Panc1 (cell line): ENCODE data around the gene ATF3. TPM values are rescaled to one million over a fixed set of nuclear protein-coding genes. Genes with fewer than 3 reads are reported as not detected.

Experiments used
- ATAC-seq: fragments of 200-7000 bp; cut with Tn5 transposase; 2 replicates; pipeline ENCODE4 v1.9.1; 2020; ENCODE audit warnings: mild to moderate bottlenecking, moderate library complexity
- BruUV-seq: library from RNA; stranded (reverse); fragments of 400-500 nt; replicated peaks from 2 replicates; lab custom pipeline; 2021; lab: Mats Ljungman, UMichigan
- CTCF ChIA-PET: fragments of 300-600 bp; sonication (Branson Sonifier 250); formaldehyde crosslinking; loops from one replicate; lab custom pipeline; 2022; ENCODE audit warnings: antibody characterized with exemption; lab: Charles Lee
- POLR2A ChIA-PET: fragments of 300-600 bp; sonication (Branson Sonifier 250); formaldehyde crosslinking; loops from one replicate; lab custom pipeline; 2022; ENCODE audit warnings: antibody characterized with exemption; lab: Charles Lee
- DNase-seq: peaks from one replicate; pipeline ENCODE4 v3.0.0-alpha.2; 2010; ENCODE audit warnings: low read depth, low spot score
- H3K27ac ChIP-seq: 2 replicates; pipeline ENCODE4 v1.5.1; 2011; ENCODE audit warnings: mild to moderate bottlenecking, low read length, inconsistent platforms
- H3K27me3 ChIP-seq: fragments of 200-500 bp; sonication (Bioruptor generic); 2 replicates; pipeline ENCODE4 v1.6.0; 2014; ENCODE audit warnings: low read length, inconsistent platforms; ENCODE audit not compliant: control insufficient read depth, insufficient read depth
- H3K36me3 ChIP-seq: fragments of 200-500 bp; sonication (Bioruptor generic); 2 replicates; pipeline ENCODE4 v1.5.1; 2014; ENCODE audit warnings: inconsistent platforms, mild to moderate bottlenecking, low read length, moderate library complexity; ENCODE audit not compliant: control insufficient read depth, insufficient read depth
- H3K4me1 ChIP-seq: 2 replicates; pipeline ENCODE4 v1.5.1; 2011; ENCODE audit warnings: inconsistent platforms, mild to moderate bottlenecking, low read length, moderate library complexity; ENCODE audit not compliant: control insufficient read depth, insufficient read depth
- H3K4me3 ChIP-seq, 2 experiments: 2 replicates each; pipeline ENCODE4 v1.5.1; 2011 to 2012; ENCODE audit warnings: low read depth in 2 of 2, low read length in 2 of 2, mild to moderate bottlenecking in 2 of 2, inconsistent platforms in 1 of 2, moderate library complexity in 1 of 2
- H3K9me3 ChIP-seq: fragments of 200-500 bp; sonication (Bioruptor generic); 2 replicates; pipeline ENCODE4 v1.5.1; 2014; ENCODE audit warnings: low read depth, mild to moderate bottlenecking, inconsistent platforms, low read length, moderate library complexity; ENCODE audit not compliant: control insufficient read depth, insufficient read depth
- CTCF ChIP-seq: fragments of 450-650 bp; IDR thresholded peaks from 2 replicates; pipeline ENCODE4 v1.5.1; 2017; ENCODE audit warnings: mild to moderate bottlenecking
- POLR2AphosphoS5 ChIP-seq: IDR thresholded peaks from 2 replicates; pipeline ENCODE4 v1.6.1; 2012; ENCODE audit warnings: mild to moderate bottlenecking, low read depth, low read length, moderate library complexity
- REST ChIP-seq, 2 experiments: IDR thresholded peaks; 2 replicates each; pipeline ENCODE4 v1.6.1; 2011 to 2012; ENCODE audit warnings: low read depth in 2 of 2, control low read depth in 1 of 2, low read length in 1 of 2, mild to moderate bottlenecking in 1 of 2, moderate library complexity in 1 of 2; ENCODE audit not compliant: insufficient read depth in 1 of 2
- SIN3A ChIP-seq: IDR thresholded peaks from 2 replicates; pipeline ENCODE4 v1.6.1; 2012; ENCODE audit warnings: low read depth, mild to moderate bottlenecking, low read length, moderate library complexity, borderline replicate concordance; ENCODE audit not compliant: insufficient read depth
- TCF7L2 ChIP-seq: IDR thresholded peaks from 2 replicates; pipeline ENCODE4 v1.6.1; 2011; ENCODE audit warnings: mild to moderate bottlenecking, low read depth, low read length, inconsistent platforms
- in situ Hi-C: cut with HindIII; loops from 2 replicates; pipeline ENCODE4 v1.10.0; 2016; ENCODE audit warnings: low sequenced_read_pairs, low pct_unique_long_range_greater_than_20kb
- intact Hi-C: fragments of 100-400 bp; cut with micrococcal nuclease; formaldehyde crosslinking; loops from one replicate; pipeline ENCODE4 v1.10.0; 2022; ENCODE audit not compliant: unreplicated experiment
- total RNA-seq: library from RNA; stranded (reverse); gene quantifications from one replicate; pipeline ENCODE4 v1.2.1, GENCODE V29; 2021; ENCODE audit not compliant: unreplicated experiment

ATF3 gene
- total RNA-seq, 1 experiment from 2014 or later: 13.3 TPM

GRCh38 chr1:212582808-212583615 lies 25.5 kb upstream of the ATF3 start:
- ChIA-PET CTCF (no interaction called here), POLR2A (interaction anchor here (0.5 kb wide), 1 partner anchor 74 kb away, joined by 5 read pairs; no protein-coding TSS in a partner anchor)
- DNase-seq (no peak), ATAC-seq (no peak)
- Histone ChIP-seq H3K27me3 (no peaks in the 10 kb centered on the region), H3K4me3 (no peak overlapping the region), H3K36me3 (no peaks in the 10 kb centered on the region), H3K9me3 (no peaks in the 10 kb centered on the region), H3K27ac (no peak overlapping the region), H3K4me1 (no peaks in the 10 kb centered on the region)
- intact Hi-C loops (loop anchor here (10.0 kb wide), 1 partner anchor 478 kb away; no protein-coding TSS in a partner anchor), in situ Hi-C loops (no loop called here)
- TF ChIP-seq POLR2AphosphoS5 (no peak), SIN3A (no peak), TCF7L2 (no peak), CTCF (no peak), REST (IDR thresholded peaks at IDR 0.05; ENCODE audit: insufficient read depth in 1 of 2, low read depth in 2 of 2, low read length in 1 of 2) (no peak)
- BruUV-seq: no TSS peak

- in situ Hi-C loops: no loop called here
- no peaks in the 10 kb centered on the region for H3K27me3 ChIP-seq
- ATAC-seq: no peak
- no peak overlapping the region for H3K4me3 ChIP-seq
- no peaks in the 10 kb centered on the region for H3K36me3 ChIP-seq
- H3K27ac ChIP-seq: no peak overlapping the region
- BruUV-seq: no TSS peak
- intact Hi-C loops: loop anchor here (10.0 kb wide), 1 partner anchor 479 kb away; no protein-coding TSS in a partner anchor
- ChIA-PET POLR2A (no interaction called here), CTCF (no interaction called here)
- no peak for DNase-seq
- H3K4me1 ChIP-seq: no peaks in the 10 kb centered on the region
- TF ChIP-seq POLR2AphosphoS5: no peak
- TF ChIP-seq CTCF: no peak
- no peak for TF ChIP-seq TCF7L2
- TF ChIP-seq REST (IDR thresholded peaks at IDR 0.05; ENCODE audit: insufficient read depth in 1 of 2, low read depth in 2 of 2, low read length in 1 of 2): no peak
- no peak for TF ChIP-seq SIN3A
- H3K9me3 ChIP-seq: no peaks in the 10 kb centered on the region
Observed at GRCh38 chr1:212583643-212584042, 24.9 kb upstream of the ATF3 start.
